ENCODE data around the gene ITGB5. TPM values are rescaled to one million over a fixed set of nuclear protein-coding genes. Genes with fewer than 3 reads are reported as not detected.

Gene ITGB5
- total RNA-seq, 1 donor from 2014 or later = not detected

- Mint-ChIP-seq H3K27ac (no peak overlapping the region), H3K4me3 (no peak overlapping the region), H3K36me3 (ENCODE audit: low read depth) (no peaks in the 10 kb centered on the region), H3K9me3 (no peaks in the 10 kb centered on the region), H3K4me1 (no peaks in the 10 kb centered on the region), H3K27me3 (peaks cover 9% of the 10 kb centered on the region)
- no peak for DNase-seq
- ATAC-seq (ENCODE audit: low read depth) = no peak
- TF ChIP-seq CTCF (IDR thresholded peaks at IDR 0.05) = no peak
- CTCF ChIA-PET = no interaction called here
- intact Hi-C loops (cut with micrococcal nuclease) = no loop called here
- POLR2A ChIA-PET = no interaction called here
Observed at GRCh38 chr3:124843506-124844177, 43.5 kb downstream of the ITGB5 start.

GRCh38 chr3:124843047-124843446 is 44.1 kb downstream of the ITGB5 start:
- ChIA-PET CTCF (no interaction called here), POLR2A (no interaction called here)
- intact Hi-C loops (cut with micrococcal nuclease) = no loop called here
- Mint-ChIP-seq H3K36me3 (ENCODE audit: low read depth) (no peaks in the 10 kb centered on the region), H3K9me3 (no peaks in the 10 kb centered on the region), H3K27me3 (peaks cover 9% of the 10 kb centered on the region), H3K27ac (no peak overlapping the region), H3K4me3 (no peak overlapping the region), H3K4me1 (no peaks in the 10 kb centered on the region)
- no peak for TF ChIP-seq CTCF (IDR thresholded peaks at IDR 0.05)
- DNase-seq = no peak
- no peak for ATAC-seq (ENCODE audit: low read depth)

- ATAC-seq (ENCODE audit: low read depth) (no peak), DNase-seq (no peak)
- intact Hi-C loops (cut with micrococcal nuclease) = no loop called here
- Mint-ChIP-seq H3K27ac (no peak overlapping the region), H3K9me3 (no peaks in the 10 kb centered on the region), H3K36me3 (ENCODE audit: low read depth) (no peaks in the 10 kb centered on the region), H3K4me3 (no peak overlapping the region), H3K4me1 (no peaks in the 10 kb centered on the region), H3K27me3 (peaks cover 11% of the 10 kb centered on the region)
- ChIA-PET CTCF (no interaction called here), POLR2A (no interaction called here)
- no peak for TF ChIP-seq CTCF (IDR thresholded peaks at IDR 0.05)
Observed at GRCh38 chr3:124841517-124841916, 45.6 kb downstream of the ITGB5 start.

GRCh38 chr3:124840331-124840730 is 46.8 kb downstream of the ITGB5 start:
- no peak for DNase-seq
- intact Hi-C loops (cut with micrococcal nuclease) = no loop called here
- no peak for TF ChIP-seq CTCF (IDR thresholded peaks at IDR 0.05)
- H3K4me3 Mint-ChIP-seq = no peak overlapping the region
- no peak for ATAC-seq (ENCODE audit: low read depth)
- ChIA-PET POLR2A (no interaction called here), CTCF (no interaction called here)
- H3K4me1 Mint-ChIP-seq = peaks cover 2% of the 10 kb centered on the region
- no peaks in the 10 kb centered on the region for H3K36me3 Mint-ChIP-seq (ENCODE audit: low read depth)
- H3K27ac Mint-ChIP-seq = no peak overlapping the region
- no peaks in the 10 kb centered on the region for H3K9me3 Mint-ChIP-seq
- peaks cover 17% of the 10 kb centered on the region for H3K27me3 Mint-ChIP-seq

DNA sequence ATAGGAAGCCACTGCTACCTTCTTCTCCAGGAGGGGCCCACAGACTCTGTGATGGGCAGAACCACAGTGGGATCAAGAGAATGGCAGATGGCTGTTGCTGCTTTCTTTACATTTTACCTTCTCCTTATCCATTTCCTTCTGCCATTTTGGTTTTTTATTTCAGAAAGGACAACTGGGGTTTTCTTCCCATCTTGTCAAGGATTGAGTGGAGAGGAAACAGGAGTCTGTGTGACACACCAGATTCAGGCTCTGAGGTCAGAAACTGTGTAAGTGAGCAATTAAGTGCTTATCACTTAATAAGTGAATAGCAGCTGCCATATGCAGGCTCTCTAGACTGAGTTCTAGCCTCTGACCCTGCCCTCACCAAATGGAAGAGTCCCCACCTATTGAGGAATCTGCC is 47.3 kb downstream of the ITGB5 start:
- no peak overlapping the region for H3K4me3 Mint-ChIP-seq
- no peak for DNase-seq
- ChIA-PET CTCF (no interaction called here), POLR2A (no interaction called here)
- peaks cover 7% of the 10 kb centered on the region for H3K4me1 Mint-ChIP-seq
- intact Hi-C loops (cut with micrococcal nuclease) = no loop called here
- peaks cover 20% of the 10 kb centered on the region for H3K27me3 Mint-ChIP-seq
- no peaks in the 10 kb centered on the region for H3K9me3 Mint-ChIP-seq
- no peak overlapping the region for H3K27ac Mint-ChIP-seq
- no peak for TF ChIP-seq CTCF (IDR thresholded peaks at IDR 0.05)
- no peak for ATAC-seq (ENCODE audit: low read depth)
- H3K36me3 Mint-ChIP-seq (ENCODE audit: low read depth) = no peaks in the 10 kb centered on the region
